ENCODE measurements around the gene MGP.

MGP gene

GRCh38 chr12:14893506-14894250 lies 8.0 kb upstream of the MGP start:
- H3K4me1 ChIP-seq (ENCODE audit: control insufficient read depth in 1 of 2, insufficient read depth in 1 of 2, low read depth in 1 of 2, low read length in 1 of 2), result no peaks in the 10 kb centered on the region
- TF ChIP-seq CTCF (IDR thresholded peaks at IDR 0.05), result no peak
- no peak overlapping the region for H3K4me3 ChIP-seq (ENCODE audit: low read depth in 1 of 2, low read length in 1 of 2)
- no peaks in the 10 kb centered on the region for H3K9me3 ChIP-seq
- no peak overlapping the region for H3K27ac ChIP-seq
- no peaks in the 10 kb centered on the region for H3K36me3 ChIP-seq
- H3K27me3 ChIP-seq, result peaks cover 23% of the 10 kb centered on the region

- H3K36me3 ChIP-seq, result no peaks in the 10 kb centered on the region
- no peaks in the 10 kb centered on the region for H3K9me3 ChIP-seq
- no peak for TF ChIP-seq CTCF (IDR thresholded peaks at IDR 0.05)
- H3K27me3 ChIP-seq, result peaks cover 25% of the 10 kb centered on the region
- H3K27ac ChIP-seq, result no peak overlapping the region
- H3K4me3 ChIP-seq (ENCODE audit: low read depth in 1 of 2, low read length in 1 of 2), result no peak overlapping the region
- no peaks in the 10 kb centered on the region for H3K4me1 ChIP-seq (ENCODE audit: control insufficient read depth in 1 of 2, insufficient read depth in 1 of 2, low read depth in 1 of 2, low read length in 1 of 2)
Measured at GRCh38 chr12:14892726-14893505, 7.3 kb upstream of the MGP start.

- Histone ChIP-seq H3K27ac (no peak overlapping the region), H3K4me3 (ENCODE audit: low read depth in 1 of 2, low read length in 1 of 2) (no peak overlapping the region), H3K4me1 (ENCODE audit: control insufficient read depth in 1 of 2, insufficient read depth in 1 of 2, low read depth in 1 of 2, low read length in 1 of 2) (no peaks in the 10 kb centered on the region), H3K9me3 (no peaks in the 10 kb centered on the region), H3K27me3 (peaks cover 46% of the 10 kb centered on the region), H3K36me3 (no peaks in the 10 kb centered on the region)
- no peak for TF ChIP-seq CTCF (IDR thresholded peaks at IDR 0.05)
Measured at GRCh38 chr12:14890701-14891100, 5.0 kb upstream of the MGP start.

GRCh38 chr12:14886271-14886670 lies 617 bp upstream of the MGP start:
- Histone ChIP-seq H3K9me3 (no peaks in the 10 kb centered on the region), H3K27ac (no peak overlapping the region), H3K4me3 (ENCODE audit: low read depth in 1 of 2, low read length in 1 of 2) (no peak overlapping the region), H3K4me1 (ENCODE audit: control insufficient read depth in 1 of 2, insufficient read depth in 1 of 2, low read depth in 1 of 2, low read length in 1 of 2) (no peaks in the 10 kb centered on the region), H3K27me3 (peaks cover 60% of the 10 kb centered on the region), H3K36me3 (no peaks in the 10 kb centered on the region)
- TF ChIP-seq CTCF (IDR thresholded peaks at IDR 0.05), result no peak

GRCh38 chr12:14884458-14884878 lies 1.2 kb downstream of the MGP start:
- no peak for TF ChIP-seq CTCF (IDR thresholded peaks at IDR 0.05)
- H3K9me3 ChIP-seq, result no peaks in the 10 kb centered on the region
- peaks cover 46% of the 10 kb centered on the region for H3K27me3 ChIP-seq
- no peaks in the 10 kb centered on the region for H3K4me1 ChIP-seq (ENCODE audit: control insufficient read depth in 1 of 2, insufficient read depth in 1 of 2, low read depth in 1 of 2, low read length in 1 of 2)
- no peaks in the 10 kb centered on the region for H3K36me3 ChIP-seq
- H3K4me3 ChIP-seq (ENCODE audit: low read depth in 1 of 2, low read length in 1 of 2), result no peak overlapping the region
- H3K27ac ChIP-seq, result no peak overlapping the region

Data from neutrophil (primary cell).